ENCODE data around the gene GLIS1. TPM values are rescaled to one million over a fixed set of nuclear protein-coding genes. Genes with fewer than 3 reads are reported as not detected.

Gene GLIS1
- total and polyA plus RNA-seq, 5 donors from 2014 or later, result not detected

- no peaks in the 10 kb centered on the region for H3K36me3 Mint-ChIP-seq
- no peaks in the 10 kb centered on the region for H3K4me1 Mint-ChIP-seq
- no peak overlapping the region for H3K27ac ChIP-seq (ENCODE audit: insufficient read depth, low read length, poor library complexity, severe bottlenecking)
- no peak overlapping the region for H3K27ac Mint-ChIP-seq
- DNase-seq (no peak), ATAC-seq (ENCODE audit: low read depth in 2 of 2) (no peak)
- no peak overlapping the region for H3K4me3 ChIP-seq (ENCODE audit: low read depth, low read length)
- H3K4me3 Mint-ChIP-seq, result no peak overlapping the region
- no peaks in the 10 kb centered on the region for H3K36me3 ChIP-seq (ENCODE audit: control insufficient read depth, insufficient read depth, low read length)
- H3K27me3 ChIP-seq (ENCODE audit: control insufficient read depth, insufficient read depth, low read length), result no peaks in the 10 kb centered on the region
- H3K9me3 ChIP-seq (ENCODE audit: control insufficient read depth in 2 of 2, low read length in 2 of 2), result no peaks in the 10 kb centered on the region
- no peaks in the 10 kb centered on the region for H3K27me3 Mint-ChIP-seq
- no peaks in the 10 kb centered on the region for H3K9me3 Mint-ChIP-seq
- no peaks in the 10 kb centered on the region for H3K4me1 ChIP-seq (ENCODE audit: control insufficient read depth, insufficient read depth, low read length, poor library complexity, severe bottlenecking)
Measured at GRCh38 chr1:53510215-53510614, 228.7 kb downstream of the GLIS1 start.

DNA sequence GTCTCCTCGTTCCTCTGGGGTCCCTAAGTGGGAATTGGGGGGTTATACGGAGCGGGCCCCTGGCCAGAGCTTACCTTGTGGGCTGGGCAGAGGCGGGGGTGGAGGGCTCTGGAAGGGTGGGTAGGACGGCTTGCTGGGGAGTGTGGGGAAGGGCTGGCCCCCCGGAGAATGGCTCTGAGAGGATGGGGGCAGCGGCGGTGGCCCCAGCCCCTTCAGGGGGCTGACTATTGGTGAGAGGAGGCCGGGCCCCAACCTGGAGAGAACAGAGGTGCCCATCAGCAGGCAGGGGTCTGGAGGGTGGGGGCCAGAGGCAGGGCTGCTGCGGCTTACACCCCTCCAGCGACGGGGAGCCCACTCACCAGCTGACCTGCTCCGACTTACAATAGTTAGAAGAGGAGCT, 229.2 kb downstream of the GLIS1 start:
- Histone ChIP-seq H3K4me1 (ENCODE audit: control insufficient read depth, insufficient read depth, low read length, poor library complexity, severe bottlenecking) (no peaks in the 10 kb centered on the region), H3K27me3 (ENCODE audit: control insufficient read depth, insufficient read depth, low read length) (no peaks in the 10 kb centered on the region), H3K27ac (ENCODE audit: insufficient read depth, low read length, poor library complexity, severe bottlenecking) (no peak overlapping the region), H3K4me3 (ENCODE audit: low read depth, low read length) (no peak overlapping the region), H3K9me3 (ENCODE audit: control insufficient read depth in 2 of 2, low read length in 2 of 2) (no peaks in the 10 kb centered on the region), H3K36me3 (ENCODE audit: control insufficient read depth, insufficient read depth, low read length) (no peaks in the 10 kb centered on the region)
- Mint-ChIP-seq H3K27me3 (no peaks in the 10 kb centered on the region), H3K27ac (no peak overlapping the region), H3K4me1 (no peaks in the 10 kb centered on the region), H3K4me3 (no peak overlapping the region), H3K9me3 (no peaks in the 10 kb centered on the region), H3K36me3 (no peaks in the 10 kb centered on the region)
- DNase-seq, result no peak
- no peak for ATAC-seq (ENCODE audit: low read depth in 2 of 2)

DNA sequence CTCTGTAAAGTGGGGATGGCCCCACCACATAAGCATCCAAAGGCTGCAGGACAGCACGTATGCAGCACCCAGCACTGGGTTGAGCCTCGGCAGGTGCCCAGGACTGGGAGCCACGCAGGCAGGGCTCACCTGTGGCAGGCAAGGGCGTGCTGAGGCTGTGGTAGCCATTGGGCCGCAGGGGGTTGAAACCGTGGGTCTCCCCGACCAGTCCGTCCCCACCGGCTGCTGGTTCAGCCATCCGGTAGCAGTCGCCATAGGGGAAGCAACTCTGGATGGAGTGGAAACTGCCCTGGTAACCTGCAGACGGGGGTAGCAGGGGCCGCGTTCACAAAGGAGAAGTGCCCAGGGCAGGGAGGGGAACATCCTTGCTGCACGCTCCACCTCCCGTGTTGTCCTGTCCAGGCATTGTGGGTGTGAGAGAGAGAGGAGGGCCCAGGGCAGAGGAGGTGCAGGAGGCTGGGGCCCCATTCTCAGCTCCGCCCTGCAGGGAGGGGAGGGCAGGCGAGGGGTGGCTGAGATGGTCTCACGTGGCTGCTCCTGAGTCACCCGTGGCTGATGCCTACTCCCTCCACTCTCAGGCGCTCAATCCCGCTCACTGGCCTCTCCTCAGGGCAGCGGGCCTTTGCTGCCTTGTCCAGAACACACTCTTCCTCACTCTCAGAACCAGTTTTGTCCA, 229.8 kb downstream of the GLIS1 start:
- DNase-seq, result no peak
- ATAC-seq (ENCODE audit: low read depth in 2 of 2), result no peak
- no peaks in the 10 kb centered on the region for H3K36me3 ChIP-seq (ENCODE audit: control insufficient read depth, insufficient read depth, low read length)
- no peaks in the 10 kb centered on the region for H3K9me3 ChIP-seq (ENCODE audit: control insufficient read depth in 2 of 2, low read length in 2 of 2)
- no peak overlapping the region for H3K27ac ChIP-seq (ENCODE audit: insufficient read depth, low read length, poor library complexity, severe bottlenecking)
- Mint-ChIP-seq H3K27ac (no peak overlapping the region), H3K4me3 (no peak overlapping the region), H3K9me3 (no peaks in the 10 kb centered on the region), H3K36me3 (no peaks in the 10 kb centered on the region), H3K4me1 (no peaks in the 10 kb centered on the region), H3K27me3 (no peaks in the 10 kb centered on the region)
- no peaks in the 10 kb centered on the region for H3K4me1 ChIP-seq (ENCODE audit: control insufficient read depth, insufficient read depth, low read length, poor library complexity, severe bottlenecking)
- no peaks in the 10 kb centered on the region for H3K27me3 ChIP-seq (ENCODE audit: control insufficient read depth, insufficient read depth, low read length)
- H3K4me3 ChIP-seq (ENCODE audit: low read depth, low read length), result no peak overlapping the region

GRCh38 chr1:53508056-53508990, 230.6 kb downstream of the GLIS1 start:
- Histone ChIP-seq H3K36me3 (ENCODE audit: control insufficient read depth, insufficient read depth, low read length) (no peaks in the 10 kb centered on the region), H3K27ac (ENCODE audit: insufficient read depth, low read length, poor library complexity, severe bottlenecking) (no peak overlapping the region), H3K4me1 (ENCODE audit: control insufficient read depth, insufficient read depth, low read length, poor library complexity, severe bottlenecking) (no peaks in the 10 kb centered on the region), H3K9me3 (ENCODE audit: control insufficient read depth in 2 of 2, low read length in 2 of 2) (no peaks in the 10 kb centered on the region), H3K4me3 (ENCODE audit: low read depth, low read length) (no peak overlapping the region), H3K27me3 (ENCODE audit: control insufficient read depth, insufficient read depth, low read length) (no peaks in the 10 kb centered on the region)
- H3K4me1 Mint-ChIP-seq, result no peaks in the 10 kb centered on the region
- H3K36me3 Mint-ChIP-seq, result no peaks in the 10 kb centered on the region
- H3K9me3 Mint-ChIP-seq, result no peaks in the 10 kb centered on the region
- H3K27me3 Mint-ChIP-seq, result no peaks in the 10 kb centered on the region
- ATAC-seq (ENCODE audit: low read depth in 2 of 2), result no peak
- no peak overlapping the region for H3K4me3 Mint-ChIP-seq
- H3K27ac Mint-ChIP-seq, result no peak overlapping the region
- DNase-seq, result no peak

DNA sequence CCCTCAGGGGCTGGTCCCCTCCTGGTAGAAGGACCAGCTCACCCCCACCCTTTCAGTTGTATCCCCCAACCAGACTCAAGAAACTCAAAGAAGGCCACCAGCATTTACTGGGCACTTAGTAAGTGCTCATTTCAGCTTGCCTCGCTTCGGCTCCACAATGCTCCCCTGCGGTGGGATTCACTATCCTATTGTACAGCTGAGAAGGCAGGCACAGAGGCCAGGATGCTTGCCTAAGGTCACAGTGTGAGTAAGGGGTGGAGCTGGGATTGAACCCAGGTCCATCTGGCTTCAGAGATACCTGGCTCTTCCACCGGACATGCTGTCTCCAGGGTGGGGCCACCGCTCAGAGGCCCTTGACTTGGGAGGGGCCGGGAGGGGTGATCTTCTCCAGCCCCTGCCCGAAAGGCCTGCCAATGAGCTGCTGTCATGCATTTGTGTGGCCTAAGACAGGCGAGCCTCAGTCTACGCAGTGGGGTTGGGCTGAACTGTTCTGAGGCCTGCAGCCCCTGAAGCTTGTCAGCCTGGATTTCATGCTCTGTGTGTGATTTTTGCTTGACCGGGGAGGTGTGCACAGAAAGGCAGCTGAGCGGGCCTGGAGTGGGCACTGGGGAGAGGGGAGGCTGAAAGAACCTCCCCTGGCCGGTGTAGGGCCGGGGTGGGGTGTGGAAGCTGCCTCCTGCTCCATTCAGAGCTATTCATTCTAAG, 231.7 kb downstream of the GLIS1 start:
- DNase-seq, result no peak
- H3K27ac Mint-ChIP-seq, result no peak overlapping the region
- H3K9me3 Mint-ChIP-seq, result no peaks in the 10 kb centered on the region
- no peaks in the 10 kb centered on the region for H3K36me3 Mint-ChIP-seq
- Histone ChIP-seq H3K4me1 (ENCODE audit: control insufficient read depth, insufficient read depth, low read length, poor library complexity, severe bottlenecking) (no peaks in the 10 kb centered on the region), H3K4me3 (ENCODE audit: low read depth, low read length) (no peak overlapping the region), H3K9me3 (ENCODE audit: control insufficient read depth in 2 of 2, low read length in 2 of 2) (no peaks in the 10 kb centered on the region), H3K36me3 (ENCODE audit: control insufficient read depth, insufficient read depth, low read length) (no peaks in the 10 kb centered on the region), H3K27me3 (ENCODE audit: control insufficient read depth, insufficient read depth, low read length) (no peaks in the 10 kb centered on the region), H3K27ac (ENCODE audit: insufficient read depth, low read length, poor library complexity, severe bottlenecking) (no peak overlapping the region)
- no peaks in the 10 kb centered on the region for H3K27me3 Mint-ChIP-seq
- no peaks in the 10 kb centered on the region for H3K4me1 Mint-ChIP-seq
- ATAC-seq (ENCODE audit: low read depth in 2 of 2), result no peak
- no peak overlapping the region for H3K4me3 Mint-ChIP-seq

GRCh38 chr1:53506355-53507050, 232.5 kb downstream of the GLIS1 start:
- Histone ChIP-seq H3K9me3 (ENCODE audit: control insufficient read depth in 2 of 2, low read length in 2 of 2) (no peaks in the 10 kb centered on the region), H3K36me3 (ENCODE audit: control insufficient read depth, insufficient read depth, low read length) (no peaks in the 10 kb centered on the region), H3K4me1 (ENCODE audit: control insufficient read depth, insufficient read depth, low read length, poor library complexity, severe bottlenecking) (no peaks in the 10 kb centered on the region), H3K4me3 (ENCODE audit: low read depth, low read length) (no peak overlapping the region), H3K27ac (ENCODE audit: insufficient read depth, low read length, poor library complexity, severe bottlenecking) (no peak overlapping the region), H3K27me3 (ENCODE audit: control insufficient read depth, insufficient read depth, low read length) (no peaks in the 10 kb centered on the region)
- Mint-ChIP-seq H3K9me3 (no peaks in the 10 kb centered on the region), H3K27ac (no peak overlapping the region), H3K4me3 (no peak overlapping the region), H3K27me3 (no peaks in the 10 kb centered on the region), H3K4me1 (no peaks in the 10 kb centered on the region), H3K36me3 (no peaks in the 10 kb centered on the region)
- ATAC-seq (ENCODE audit: low read depth in 2 of 2) (no peak), DNase-seq (no peak)

- no peaks in the 10 kb centered on the region for H3K27me3 Mint-ChIP-seq
- no peaks in the 10 kb centered on the region for H3K4me1 ChIP-seq (ENCODE audit: control insufficient read depth, insufficient read depth, low read length, poor library complexity, severe bottlenecking)
- DNase-seq, result no peak
- no peak overlapping the region for H3K4me3 ChIP-seq (ENCODE audit: low read depth, low read length)
- H3K36me3 ChIP-seq (ENCODE audit: control insufficient read depth, insufficient read depth, low read length), result no peaks in the 10 kb centered on the region
- no peak overlapping the region for H3K27ac ChIP-seq (ENCODE audit: insufficient read depth, low read length, poor library complexity, severe bottlenecking)
- no peak overlapping the region for H3K27ac Mint-ChIP-seq
- H3K27me3 ChIP-seq (ENCODE audit: control insufficient read depth, insufficient read depth, low read length), result no peaks in the 10 kb centered on the region
- H3K4me3 Mint-ChIP-seq, result no peak overlapping the region
- H3K9me3 ChIP-seq (ENCODE audit: control insufficient read depth in 2 of 2, low read length in 2 of 2), result no peaks in the 10 kb centered on the region
- no peaks in the 10 kb centered on the region for H3K4me1 Mint-ChIP-seq
- no peak for ATAC-seq (ENCODE audit: low read depth in 2 of 2)
- no peaks in the 10 kb centered on the region for H3K36me3 Mint-ChIP-seq
- H3K9me3 Mint-ChIP-seq, result no peaks in the 10 kb centered on the region
Measured at GRCh38 chr1:53505891-53506290, 233.1 kb downstream of the GLIS1 start.
